B cell (primary cell): ENCODE results near the gene SCFD2. TPM values are rescaled to one million over a fixed set of nuclear protein-coding genes. Genes with fewer than 3 reads are reported as not detected.
A peak's percentile ranks its signal among the peaks of the same experiment; 100 is the strongest.

Experiments
- ATAC-seq: fragments of 200-7000 bp; cut with Tn5 transposase; one replicate; pipeline ENCODE4 v1.10.0; 2021; ENCODE audit warnings: low read depth, mild to moderate bottlenecking, moderate number of reproducible peaks, moderate library complexity
- CTCF ChIA-PET: fragments of 350-600 bp; sonication (Branson Sonifier 250); formaldehyde crosslinking; loops from one replicate; lab custom pipeline; 2021; ENCODE audit warnings: antibody characterized with exemption, inconsistent platforms; lab: Charles Lee
- POLR2A ChIA-PET: fragments of 350-600 bp; sonication (Branson Sonifier 250); formaldehyde crosslinking; loops from one replicate; lab custom pipeline; 2021; ENCODE audit warnings: antibody characterized with exemption; lab: Charles Lee
- DNase-seq: peaks from one replicate; pipeline ENCODE4 v3.0.0; 2013
- H2AFZ ChIP-seq: 2 replicates; pipeline ENCODE4 v1.6.1; 2012; ENCODE audit warnings: mild to moderate bottlenecking, low read depth, low read length; ENCODE audit not compliant: insufficient read depth, poor library complexity, severe bottlenecking
- H3K27ac ChIP-seq, 2 donors: 1 replicate in 1 of 2; 2 replicates in 1 of 2; pipeline ENCODE4 v1.5.1; 2012 to 2013; ENCODE audit warnings: low read length in 2 of 2, mild to moderate bottlenecking in 2 of 2, moderate library complexity in 1 of 2
- H3K27me3 ChIP-seq, 4 experiments: fragments of 200-600 bp in 1 of 4; sonication (generic) in 1 of 4; replicated peaks in 1 of 4; 1 replicate in 2 of 4; 2 replicates in 2 of 4; pipeline versions ENCODE4 v1.6.1 to v1.7.0; 2013 to 2016; ENCODE audit warnings: low read length in 3 of 4, mild to moderate bottlenecking in 2 of 4, mixed read lengths in 1 of 4, moderate library complexity in 1 of 4; ENCODE audit not compliant: insufficient read depth in 4 of 4, control insufficient read depth in 3 of 4; ENCODE audit errors: control extremely low read depth in 1 of 4
- H3K36me3 ChIP-seq, 2 experiments: replicated peaks in 1 of 2; 1 replicate in 1 of 2; 2 replicates in 1 of 2; pipeline versions ENCODE4 v1.6.1 to v1.7.1; 2013; ENCODE audit warnings: low read length in 1 of 2; ENCODE audit not compliant: insufficient read depth in 2 of 2, control insufficient read depth in 1 of 2; ENCODE audit errors: control extremely low read depth in 1 of 2, extremely low read depth in 1 of 2
- H3K4me1 ChIP-seq, 2 donors: fragments of 200-600 bp in 1 of 2; sonication (generic) in 1 of 2; 1 replicate in 1 of 2; 2 replicates in 1 of 2; pipeline versions ENCODE4 v1.5.1 to v1.6.1; 2013 to 2017; ENCODE audit warnings: low read length in 2 of 2; ENCODE audit not compliant: control insufficient read depth in 2 of 2, insufficient read depth in 2 of 2
- H3K4me2 ChIP-seq: replicated peaks from 2 replicates; pipeline ENCODE3; 2012; ENCODE audit warnings: mild to moderate bottlenecking, low read depth, low read length; ENCODE audit not compliant: poor library complexity, severe bottlenecking
- H3K4me3 ChIP-seq, 5 experiments: fragments of 200-600 bp in 1 of 5; sonication (generic) in 1 of 5; 1 replicate in 3 of 5; 2 replicates in 2 of 5; pipeline versions ENCODE4 v1.5.1 to v1.7.0; 2011 to 2016; ENCODE audit warnings: low read length in 4 of 5, mild to moderate bottlenecking in 4 of 5, low read depth in 2 of 5, control low read depth in 1 of 5, moderate library complexity in 1 of 5; ENCODE audit not compliant: insufficient read depth in 1 of 5; ENCODE audit errors: control extremely low read depth in 1 of 5, extremely low read depth in 1 of 5
- H3K79me2 ChIP-seq: fragments of 200-600 bp; sonication (generic); one replicate; pipeline ENCODE4 v1.6.0; 2016; ENCODE audit warnings: low read length; ENCODE audit not compliant: control insufficient read depth, insufficient read depth
- H3K9ac ChIP-seq: fragments of 200-600 bp; sonication (generic); 2 replicates; pipeline ENCODE4 v1.6.1; 2017; ENCODE audit warnings: mild to moderate bottlenecking, low read length, moderate library complexity
- H3K9me3 ChIP-seq, 3 donors: one replicate each; pipeline versions ENCODE4 v1.6.1 to v1.7.1; 2013; ENCODE audit warnings: low read length in 2 of 3; ENCODE audit not compliant: control insufficient read depth in 2 of 3, insufficient read depth in 1 of 3; ENCODE audit errors: control extremely low read depth in 1 of 3
- H4K20me1 ChIP-seq: 2 replicates; pipeline ENCODE4 v1.6.0; 2012; ENCODE audit warnings: mild to moderate bottlenecking, low read length; ENCODE audit not compliant: insufficient read depth, control insufficient read depth, poor library complexity, severe bottlenecking
- H3K27ac Mint-ChIP-seq: one replicate; pipeline ENCODE4 v1.8.0; 2021; ENCODE audit warnings: mixed read lengths
- H3K27me3 Mint-ChIP-seq: one replicate; pipeline ENCODE4 v1.8.0; 2021; ENCODE audit warnings: mixed read lengths
- H3K4me1 Mint-ChIP-seq: one replicate; pipeline ENCODE4 v1.8.0; 2021; ENCODE audit warnings: mixed read lengths
- H3K4me3 Mint-ChIP-seq: one replicate; pipeline ENCODE4 v1.8.0; 2021; ENCODE audit warnings: mixed read lengths
- H3K9me3 Mint-ChIP-seq: one replicate; pipeline ENCODE4 v1.8.0; 2022; ENCODE audit warnings: mixed read lengths; ENCODE audit not compliant: insufficient read depth
- EZH2 ChIP-seq: IDR thresholded peaks from 2 replicates; pipeline ENCODE4 v1.6.1; 2012; ENCODE audit warnings: borderline replicate concordance, low read depth, mild to moderate bottlenecking, moderate library complexity, low read length; ENCODE audit not compliant: insufficient read depth, poor library complexity, severe bottlenecking
- WGBS: methylation state at CpG from one replicate; pipeline ENCODE4 v1.1.5; 2013; ENCODE audit warnings: missing lambda C conversion rate; ENCODE audit not compliant: insufficient coverage; 5-methylcytosine and 5-hydroxymethylcytosine counted together
- intact Hi-C: fragments of 100-400 bp; cut with micrococcal nuclease; formaldehyde crosslinking; loops from one replicate; pipeline ENCODE4 v1.10.0; 2022
- polyA plus RNA-seq: library from polyadenylated mRNA; depleted of rRNA; stranded (reverse); fragments of >200 nt; gene quantifications from 2 replicates; pipeline ENCODE4 v1.2.3, GENCODE V29; 2012
- total RNA-seq, 2 donors: library from RNA; stranded (reverse); fragments of 120-200 nt in 1 of 2; gene quantifications; 1 replicate in 1 of 2; 2 replicates in 1 of 2; pipeline versions ENCODE4 v1.2.3 to v1.2.4, GENCODE V29; 2013 to 2022
- TF ChIP-seq, protein P1 (sequence below): fragments of 200-600 bp; IDR thresholded peaks from one replicate; pipeline ENCODE4 v1.8.0; 2022; ENCODE audit warnings: antibody characterized with exemption, mild to moderate bottlenecking

SCFD2 gene
- total and polyA plus RNA-seq, 2 donors (not counting 1 experiment from before 2014, with no cell fraction given) = 12.8 to 20.4 TPM

DNA sequence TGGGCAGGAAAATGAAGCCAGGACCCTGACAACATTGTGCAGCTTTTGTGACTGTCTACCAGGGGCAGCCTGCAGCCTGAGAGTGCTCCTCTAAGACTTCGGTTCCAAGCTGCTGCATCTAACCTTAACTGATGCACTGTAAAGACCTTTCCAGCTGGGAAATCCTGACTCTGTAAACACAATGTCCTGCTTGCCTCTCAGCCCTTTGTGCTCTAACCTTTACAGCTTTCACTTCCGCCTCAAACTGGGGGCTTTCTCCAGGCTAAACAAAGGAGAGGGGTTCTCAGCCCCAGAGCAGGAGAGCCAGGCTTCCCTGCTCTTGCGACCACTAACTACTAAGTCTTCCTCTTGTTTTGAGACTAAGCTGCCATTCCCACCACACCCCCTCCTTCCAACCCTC is 523.1 kb downstream of the SCFD2 start:
- H3K4me3 ChIP-seq = no peak overlapping the region
- peak overlapping the region; percentile 19 for H3K4me2 ChIP-seq
- H3K79me2 ChIP-seq = no peaks in the 10 kb centered on the region
- no peak overlapping the region for H3K27ac Mint-ChIP-seq
- H3K4me3 Mint-ChIP-seq = no peak overlapping the region
- no peaks in the 10 kb centered on the region for H3K27me3 ChIP-seq
- H4K20me1 ChIP-seq = no peaks in the 10 kb centered on the region
- ATAC-seq (no peak), DNase-seq (no peak)
- peak overlapping the region; percentile 53 for H2AFZ ChIP-seq
- peaks cover 0 to 4% (median 0%) of the 10 kb centered on the region in 3 donors for H3K9me3 ChIP-seq
- no peaks in the 10 kb centered on the region for H3K36me3 ChIP-seq
- TF ChIP-seq, protein P1, sequence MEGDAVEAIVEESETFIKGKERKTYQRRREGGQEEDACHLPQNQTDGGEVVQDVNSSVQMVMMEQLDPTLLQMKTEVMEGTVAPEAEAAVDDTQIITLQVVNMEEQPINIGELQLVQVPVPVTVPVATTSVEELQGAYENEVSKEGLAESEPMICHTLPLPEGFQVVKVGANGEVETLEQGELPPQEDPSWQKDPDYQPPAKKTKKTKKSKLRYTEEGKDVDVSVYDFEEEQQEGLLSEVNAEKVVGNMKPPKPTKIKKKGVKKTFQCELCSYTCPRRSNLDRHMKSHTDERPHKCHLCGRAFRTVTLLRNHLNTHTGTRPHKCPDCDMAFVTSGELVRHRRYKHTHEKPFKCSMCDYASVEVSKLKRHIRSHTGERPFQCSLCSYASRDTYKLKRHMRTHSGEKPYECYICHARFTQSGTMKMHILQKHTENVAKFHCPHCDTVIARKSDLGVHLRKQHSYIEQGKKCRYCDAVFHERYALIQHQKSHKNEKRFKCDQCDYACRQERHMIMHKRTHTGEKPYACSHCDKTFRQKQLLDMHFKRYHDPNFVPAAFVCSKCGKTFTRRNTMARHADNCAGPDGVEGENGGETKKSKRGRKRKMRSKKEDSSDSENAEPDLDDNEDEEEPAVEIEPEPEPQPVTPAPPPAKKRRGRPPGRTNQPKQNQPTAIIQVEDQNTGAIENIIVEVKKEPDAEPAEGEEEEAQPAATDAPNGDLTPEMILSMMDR = no peak
- TF ChIP-seq EZH2 = no peak
- 100% methylated on average over 2 of the region's 3 CpGs for WGBS
- H3K9me3 Mint-ChIP-seq = no peaks in the 10 kb centered on the region
- no peaks in the 10 kb centered on the region for H3K27me3 Mint-ChIP-seq
- H3K4me1 Mint-ChIP-seq = peaks cover 14% of the 10 kb centered on the region
- peaks cover 16 to 19% of the 10 kb centered on the region in 2 donors for H3K4me1 ChIP-seq
- CTCF ChIA-PET = interaction anchor here (1.3 kb wide), 1 partner anchor 14 kb away, joined by 3 read pairs; no protein-coding TSS in a partner anchor
- POLR2A ChIA-PET = no interaction called here
- H3K27ac ChIP-seq = peak overlapping the region in 1 of 2 donors; percentile 70
- intact Hi-C loops = no loop called here
- H3K9ac ChIP-seq = no peak overlapping the region

DNA sequence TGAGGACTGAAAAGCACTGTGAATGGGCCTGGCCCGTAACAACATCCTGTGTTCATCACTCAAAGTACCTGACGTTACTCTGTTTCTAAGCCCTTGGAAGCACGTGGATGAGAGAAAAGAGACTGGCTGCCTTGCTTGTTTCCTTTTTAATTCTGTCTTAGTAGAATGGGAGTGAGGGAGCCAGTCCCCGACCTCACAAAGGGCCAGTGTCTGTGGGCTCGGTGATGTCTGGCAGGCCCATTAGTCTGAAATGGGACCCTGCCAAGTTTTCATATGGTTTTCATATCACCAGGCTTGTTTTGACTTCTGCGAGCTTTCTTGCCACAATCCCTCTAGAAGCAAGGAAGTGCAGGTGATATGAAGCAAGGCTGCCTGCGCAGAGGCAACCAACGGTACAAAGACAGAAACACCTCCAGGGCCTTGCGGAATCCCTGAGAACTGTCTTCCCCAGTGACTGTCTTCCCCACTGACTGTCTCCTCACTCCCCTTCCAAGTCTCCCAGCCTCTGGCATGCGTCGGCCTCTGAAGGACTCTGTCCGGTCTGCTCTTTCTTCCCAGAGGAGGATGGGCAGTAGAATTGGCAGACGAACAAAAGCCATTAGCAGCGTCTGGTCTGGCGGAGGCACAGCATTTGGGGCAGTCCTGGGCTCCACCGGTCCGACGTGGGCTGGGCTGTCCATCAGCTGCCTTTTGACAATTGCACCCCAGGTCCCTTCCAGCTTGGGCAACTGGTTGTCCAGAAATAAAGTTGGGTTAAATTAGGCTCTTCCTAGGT is 524.0 kb downstream of the SCFD2 start:
- 97% methylated on average over 15 of the region's 18 CpGs for WGBS
- no peak overlapping the region for H3K9ac ChIP-seq
- no peak for TF ChIP-seq EZH2
- TF ChIP-seq, protein P1 = no peak
- no peaks in the 10 kb centered on the region for H3K79me2 ChIP-seq
- peaks cover 14% of the 10 kb centered on the region for H3K4me1 Mint-ChIP-seq
- H3K27me3 Mint-ChIP-seq = no peaks in the 10 kb centered on the region
- H3K9me3 Mint-ChIP-seq = no peaks in the 10 kb centered on the region
- no peaks in the 10 kb centered on the region for H3K27me3 ChIP-seq
- H3K27ac ChIP-seq = no peak overlapping the region
- ATAC-seq (no peak), DNase-seq (no peak)
- no peaks in the 10 kb centered on the region for H4K20me1 ChIP-seq
- no peak overlapping the region for H2AFZ ChIP-seq
- intact Hi-C loops = no loop called here
- peaks cover 0 to 4% (median 0%) of the 10 kb centered on the region in 3 donors for H3K9me3 ChIP-seq
- H3K4me1 ChIP-seq = peaks cover 16 to 19% of the 10 kb centered on the region in 2 donors
- no peak overlapping the region for H3K4me3 ChIP-seq
- no peak overlapping the region for H3K4me3 Mint-ChIP-seq
- H3K27ac Mint-ChIP-seq = no peak overlapping the region
- POLR2A ChIA-PET = no interaction called here
- CTCF ChIA-PET = no interaction called here
- no peak overlapping the region for H3K4me2 ChIP-seq
- no peaks in the 10 kb centered on the region for H3K36me3 ChIP-seq
